KOPT-K1 (cell line): ENCODE results near the gene ARHGAP18.
A peak's percentile ranks its signal among the peaks of the same experiment; 100 is the strongest.

ENCODE experiments used
- H3K27ac ChIP-seq: fragments of 200-600 bp; sonication (generic); 2 replicates; pipeline ENCODE4 v1.5.1; 2016; ENCODE audit warnings: antibody characterized with exemption, mild to moderate bottlenecking, low read depth, low read length; ENCODE audit not compliant: poor library complexity, severe bottlenecking
- H3K36me3 ChIP-seq: fragments of 200-600 bp; sonication (generic); 2 replicates; pipeline ENCODE4 v1.5.1; 2017; ENCODE audit warnings: antibody characterized with exemption, mild to moderate bottlenecking, low read length, moderate library complexity; ENCODE audit not compliant: insufficient read depth
- H3K9me3 ChIP-seq: fragments of 200-600 bp; sonication (generic); 2 replicates; pipeline ENCODE4 v1.5.1; 2017; ENCODE audit warnings: antibody characterized with exemption, low read length, mild to moderate bottlenecking; ENCODE audit not compliant: insufficient read depth, poor library complexity, severe bottlenecking

Gene ARHGAP18, protein sequence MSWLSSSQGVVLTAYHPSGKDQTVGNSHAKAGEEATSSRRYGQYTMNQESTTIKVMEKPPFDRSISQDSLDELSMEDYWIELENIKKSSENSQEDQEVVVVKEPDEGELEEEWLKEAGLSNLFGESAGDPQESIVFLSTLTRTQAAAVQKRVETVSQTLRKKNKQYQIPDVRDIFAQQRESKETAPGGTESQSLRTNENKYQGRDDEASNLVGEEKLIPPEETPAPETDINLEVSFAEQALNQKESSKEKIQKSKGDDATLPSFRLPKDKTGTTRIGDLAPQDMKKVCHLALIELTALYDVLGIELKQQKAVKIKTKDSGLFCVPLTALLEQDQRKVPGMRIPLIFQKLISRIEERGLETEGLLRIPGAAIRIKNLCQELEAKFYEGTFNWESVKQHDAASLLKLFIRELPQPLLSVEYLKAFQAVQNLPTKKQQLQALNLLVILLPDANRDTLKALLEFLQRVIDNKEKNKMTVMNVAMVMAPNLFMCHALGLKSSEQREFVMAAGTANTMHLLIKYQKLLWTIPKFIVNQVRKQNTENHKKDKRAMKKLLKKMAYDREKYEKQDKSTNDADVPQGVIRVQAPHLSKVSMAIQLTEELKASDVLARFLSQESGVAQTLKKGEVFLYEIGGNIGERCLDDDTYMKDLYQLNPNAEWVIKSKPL

DNA sequence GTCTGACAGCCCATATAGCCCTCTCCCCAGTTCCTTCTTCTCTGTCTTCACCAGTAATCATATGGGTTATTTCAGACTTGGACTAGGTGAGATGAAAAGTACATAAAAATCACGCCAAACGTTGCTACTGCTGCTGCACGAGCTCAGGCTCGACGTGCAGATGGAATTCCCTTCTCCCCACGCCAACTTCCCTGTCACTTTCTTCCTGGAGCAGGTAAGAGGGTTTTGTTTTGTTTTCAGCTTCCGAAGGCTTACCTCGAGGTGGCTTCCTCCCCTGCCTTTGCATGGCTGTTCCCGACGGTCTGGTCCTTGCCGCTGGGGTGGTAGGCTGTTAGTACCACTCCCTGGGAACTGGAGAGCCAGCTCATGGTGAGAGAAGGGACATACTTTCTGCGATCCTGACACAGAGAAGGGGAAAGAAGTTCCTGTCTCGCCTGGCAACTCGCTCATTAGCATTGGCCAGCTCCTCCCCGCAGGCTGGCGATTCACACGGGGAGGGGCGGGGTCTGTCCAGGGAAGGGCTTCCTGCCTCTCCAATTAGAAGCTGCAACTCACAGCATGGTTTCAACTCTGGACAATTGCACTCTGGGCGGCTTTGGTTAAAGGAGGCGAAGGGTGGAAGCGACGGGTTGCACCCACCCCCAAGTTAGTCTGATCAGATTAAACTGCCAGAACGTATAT is at the start of gene ARHGAP18:
Gene ARHGAP18, minus strand, starts transcription at position 409 of the 681 bp plus-strand sequence. Its CDS starts 41 bp downstream, at position 368.
- no peaks in the 10 kb centered on the region for H3K9me3 ChIP-seq
- H3K27ac ChIP-seq, result peak within 1 kb of the TSS; percentile 57
- H3K36me3 ChIP-seq, result no peaks in the 10 kb centered on the region

GRCh38 chr6:129755787-129756186 is 45.8 kb upstream of the ARHGAP18 start:
- Histone ChIP-seq H3K36me3 (no peaks in the 10 kb centered on the region), H3K27ac (no peak overlapping the region), H3K9me3 (no peaks in the 10 kb centered on the region)

DNA sequence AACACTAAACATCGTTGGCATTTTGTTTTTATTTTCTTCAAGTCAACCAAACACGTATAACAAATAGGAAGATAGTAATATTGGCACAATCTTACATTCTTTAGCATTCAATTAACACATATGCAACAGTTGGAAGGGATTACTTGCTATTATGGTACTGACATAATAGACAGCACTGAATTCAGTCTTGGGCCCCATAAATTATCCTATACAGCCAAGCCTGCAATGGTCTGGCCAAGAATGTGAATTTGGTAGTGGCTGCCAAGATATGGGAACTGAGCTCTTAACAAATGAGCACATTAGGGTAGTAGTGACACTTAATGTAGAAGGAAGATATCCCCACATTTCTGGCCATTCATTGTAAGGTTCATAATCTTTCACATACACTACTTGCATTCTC is 44.8 kb upstream of the ARHGAP18 start:
- Histone ChIP-seq H3K36me3 (no peaks in the 10 kb centered on the region), H3K27ac (no peak overlapping the region), H3K9me3 (no peaks in the 10 kb centered on the region)

- Histone ChIP-seq H3K36me3 (no peaks in the 10 kb centered on the region), H3K9me3 (no peaks in the 10 kb centered on the region), H3K27ac (no peak overlapping the region)
Measured at GRCh38 chr6:129753422-129753821, 43.4 kb upstream of the ARHGAP18 start.

DNA sequence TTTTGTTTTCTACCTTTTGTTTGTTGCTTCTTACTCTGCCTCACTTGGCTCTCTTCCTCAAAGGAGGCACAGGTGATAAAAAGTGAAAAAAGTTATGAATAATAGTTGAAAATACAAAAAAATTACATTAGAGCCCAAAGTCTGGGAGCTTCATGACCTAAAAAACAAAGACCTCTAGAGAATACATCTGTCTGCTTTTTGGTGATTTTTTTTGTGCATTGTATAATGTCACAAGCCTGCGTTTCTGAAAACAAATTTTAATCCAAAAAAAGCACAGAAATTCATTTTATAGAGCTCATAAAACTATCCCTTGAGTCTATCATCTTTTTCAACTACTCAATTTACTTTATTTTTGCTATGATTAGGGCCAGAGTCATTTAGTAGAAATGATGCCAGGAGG is 41.4 kb upstream of the ARHGAP18 start:
- Histone ChIP-seq H3K9me3 (no peaks in the 10 kb centered on the region), H3K27ac (no peak overlapping the region), H3K36me3 (no peaks in the 10 kb centered on the region)

DNA sequence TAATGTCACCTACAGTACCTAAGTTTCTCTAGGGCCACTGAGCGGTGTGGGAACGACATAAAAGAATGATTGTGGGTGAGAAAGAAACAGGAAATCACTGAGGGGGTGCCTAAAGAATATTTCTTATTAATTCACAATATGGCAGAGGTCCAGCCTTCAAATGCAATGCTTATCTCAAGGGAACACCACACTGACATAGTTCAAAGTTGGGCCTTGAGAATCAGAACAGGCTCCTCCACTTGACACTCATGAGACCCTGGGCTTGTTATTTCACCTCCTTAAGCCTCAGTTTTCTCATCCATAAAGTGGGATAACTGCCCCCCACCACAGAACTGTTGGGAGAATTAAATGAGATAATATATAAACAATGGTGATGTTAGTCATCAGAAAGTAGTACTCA is 40.4 kb upstream of the ARHGAP18 start:
- H3K27ac ChIP-seq, result peak overlapping the region; percentile 81
- no peaks in the 10 kb centered on the region for H3K36me3 ChIP-seq
- H3K9me3 ChIP-seq, result no peaks in the 10 kb centered on the region

- H3K36me3 ChIP-seq, result no peaks in the 10 kb centered on the region
- peak overlapping the region; percentile 81 for H3K27ac ChIP-seq
Measured at GRCh38 chr6:129749749-129750120, 39.8 kb upstream of the ARHGAP18 start.

DNA sequence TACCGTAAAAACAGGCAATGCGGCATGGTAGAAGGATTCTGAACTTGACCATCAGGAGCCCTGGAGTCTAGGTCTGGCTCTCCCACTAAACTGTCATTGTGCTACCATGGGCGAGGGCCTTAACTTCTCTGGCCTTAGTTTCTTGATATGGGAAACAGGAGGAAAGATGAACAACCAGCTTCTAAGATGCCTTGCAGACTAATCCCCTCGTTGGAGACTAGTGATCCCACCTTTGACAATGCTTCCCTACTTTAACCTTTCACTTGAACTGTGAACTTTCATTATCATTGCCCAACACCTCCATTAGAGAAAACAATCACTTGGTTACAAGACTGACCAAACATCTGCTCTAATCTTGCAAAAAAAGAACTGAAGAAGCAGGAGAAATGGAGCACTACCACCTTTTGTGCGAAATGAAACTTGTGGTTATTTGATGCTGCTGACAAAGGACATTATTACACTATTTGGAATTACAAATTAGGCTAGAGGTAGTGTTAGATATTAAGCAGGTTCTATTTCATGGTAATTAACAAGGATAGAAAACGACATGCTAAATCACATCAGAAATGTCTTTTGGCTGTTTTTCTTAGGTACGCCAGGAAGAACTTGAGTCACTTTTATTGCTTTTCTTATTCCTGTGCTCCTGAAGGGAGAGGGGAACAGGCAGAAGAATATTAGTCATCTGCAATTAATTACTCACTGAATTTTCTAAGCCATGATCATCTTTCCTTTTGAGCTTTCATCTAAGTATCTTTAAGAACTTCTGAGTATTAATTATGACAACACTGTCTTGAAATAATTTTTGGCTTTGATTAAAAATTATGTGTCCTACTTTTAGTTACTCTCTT is 39.1 kb upstream of the ARHGAP18 start:
- Histone ChIP-seq H3K9me3 (no peaks in the 10 kb centered on the region), H3K36me3 (no peaks in the 10 kb centered on the region), H3K27ac (peak overlapping the region; percentile 81)

More at GRCh38 chr6:129749749-129750120, 39.8 kb upstream of the ARHGAP18 start:
- no peaks in the 10 kb centered on the region for H3K9me3 ChIP-seq

- Histone ChIP-seq H3K36me3 (no peaks in the 10 kb centered on the region), H3K27ac (peak overlapping the region; percentile 81)
Measured at GRCh38 chr6:129748212-129748900, 38.4 kb upstream of the ARHGAP18 start.

GRCh38 chr6:129747588-129748112 is 37.7 kb upstream of the ARHGAP18 start:
- Histone ChIP-seq H3K27ac (peak overlapping the region; percentile 81), H3K9me3 (no peaks in the 10 kb centered on the region), H3K36me3 (no peaks in the 10 kb centered on the region)

More at GRCh38 chr6:129748212-129748900, 38.4 kb upstream of the ARHGAP18 start:
- H3K9me3 ChIP-seq, result no peaks in the 10 kb centered on the region

GRCh38 chr6:129744880-129745237 is 34.9 kb upstream of the ARHGAP18 start:
- Histone ChIP-seq H3K27ac (no peak overlapping the region), H3K36me3 (no peaks in the 10 kb centered on the region), H3K9me3 (no peaks in the 10 kb centered on the region)

- H3K27ac ChIP-seq, result no peak overlapping the region
- no peaks in the 10 kb centered on the region for H3K9me3 ChIP-seq
Measured at GRCh38 chr6:129744201-129744879, 34.4 kb upstream of the ARHGAP18 start.

DNA sequence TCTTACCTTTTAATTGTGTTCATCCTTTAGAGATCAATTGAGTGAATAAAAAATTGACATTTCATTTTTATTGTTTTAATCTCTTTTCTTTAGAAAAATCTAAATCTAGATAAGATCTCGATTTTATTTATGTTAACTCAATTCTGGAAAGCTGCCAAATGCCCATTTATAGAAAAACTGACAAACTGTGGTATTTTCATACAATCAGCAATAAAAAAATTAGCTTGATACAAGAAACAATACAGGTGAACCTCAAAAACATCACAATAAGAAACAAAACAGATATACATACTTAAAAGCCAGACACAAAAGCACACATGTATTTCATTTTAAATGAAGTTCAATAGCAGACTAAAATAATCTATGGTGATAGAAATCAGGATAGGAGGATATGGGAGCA is 30.0 kb upstream of the ARHGAP18 start:
- H3K9me3 ChIP-seq, result no peaks in the 10 kb centered on the region
- H3K27ac ChIP-seq, result no peak overlapping the region

More at GRCh38 chr6:129744201-129744879, 34.4 kb upstream of the ARHGAP18 start:
- no peaks in the 10 kb centered on the region for H3K36me3 ChIP-seq

More for the DNA sequence above, 30.0 kb upstream of the ARHGAP18 start:
- H3K36me3 ChIP-seq, result no peaks in the 10 kb centered on the region
